NCI-H524 treated with DMSO at 0.1 percent for 48 hours (cell line): ENCODE measurements around the gene COL6A2.
"Not testable (repeated sequence)": the region's sequence is repeated elsewhere in the genome, so short reads cannot be mapped to it uniquely, and the experiment has no call there.

Source experiments
- DNase-seq: peaks from one replicate; lab custom pipeline; 2025; lab: John Stamatoyannopoulos, UW

COL6A2 gene

DNA sequence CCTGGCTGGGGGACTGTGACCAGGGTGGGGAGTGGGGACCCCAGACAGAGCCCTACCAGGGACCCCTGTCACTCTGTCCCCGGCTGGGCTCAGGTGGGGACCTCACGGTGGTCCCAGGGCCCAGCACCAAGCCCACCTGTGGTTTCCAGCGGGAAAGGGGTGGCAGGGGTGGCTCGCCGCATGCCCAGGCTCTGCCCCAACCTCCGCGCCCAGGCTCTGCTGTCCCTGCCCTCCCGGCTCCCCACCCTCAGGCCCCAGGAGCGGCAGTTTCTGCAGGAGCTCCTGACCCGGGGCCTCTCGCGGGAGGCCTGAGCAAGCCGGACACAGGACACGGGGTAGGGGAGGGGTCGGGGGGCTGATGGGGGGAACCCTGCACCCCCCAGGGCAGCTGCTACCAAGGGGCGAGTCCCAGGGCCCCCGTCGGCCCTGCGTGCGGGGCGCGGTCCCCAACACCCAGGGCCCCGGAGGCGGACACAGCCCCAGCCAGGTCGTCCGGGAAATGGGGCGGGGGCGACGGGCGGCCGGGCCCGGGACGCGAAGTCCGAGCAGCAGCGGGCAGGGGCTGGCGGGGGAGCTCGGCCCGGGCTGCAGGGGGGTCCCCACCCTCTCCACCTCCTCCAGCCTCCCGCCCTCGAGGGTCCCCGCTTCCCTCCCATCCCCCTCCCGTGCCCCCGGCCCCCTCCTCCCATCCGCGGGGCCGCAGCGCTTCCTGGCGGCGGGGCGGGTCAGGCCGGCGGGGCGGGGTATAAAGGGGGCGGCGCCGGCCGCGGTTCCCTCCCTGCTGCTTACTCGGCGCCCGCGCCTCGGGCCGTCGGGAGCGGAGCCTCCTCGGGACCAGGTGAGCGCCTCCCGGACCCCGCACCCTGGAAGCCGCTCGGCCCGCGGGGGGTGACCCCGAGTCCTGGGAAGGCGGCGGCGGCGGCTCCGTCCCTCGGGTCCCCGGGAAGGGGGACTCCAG is at the start of gene COL6A2:
Gene COL6A2 (plus strand): TSS at position 777 of the 958 bp plus-strand sequence.
- DNase-seq = no peak

DNA sequence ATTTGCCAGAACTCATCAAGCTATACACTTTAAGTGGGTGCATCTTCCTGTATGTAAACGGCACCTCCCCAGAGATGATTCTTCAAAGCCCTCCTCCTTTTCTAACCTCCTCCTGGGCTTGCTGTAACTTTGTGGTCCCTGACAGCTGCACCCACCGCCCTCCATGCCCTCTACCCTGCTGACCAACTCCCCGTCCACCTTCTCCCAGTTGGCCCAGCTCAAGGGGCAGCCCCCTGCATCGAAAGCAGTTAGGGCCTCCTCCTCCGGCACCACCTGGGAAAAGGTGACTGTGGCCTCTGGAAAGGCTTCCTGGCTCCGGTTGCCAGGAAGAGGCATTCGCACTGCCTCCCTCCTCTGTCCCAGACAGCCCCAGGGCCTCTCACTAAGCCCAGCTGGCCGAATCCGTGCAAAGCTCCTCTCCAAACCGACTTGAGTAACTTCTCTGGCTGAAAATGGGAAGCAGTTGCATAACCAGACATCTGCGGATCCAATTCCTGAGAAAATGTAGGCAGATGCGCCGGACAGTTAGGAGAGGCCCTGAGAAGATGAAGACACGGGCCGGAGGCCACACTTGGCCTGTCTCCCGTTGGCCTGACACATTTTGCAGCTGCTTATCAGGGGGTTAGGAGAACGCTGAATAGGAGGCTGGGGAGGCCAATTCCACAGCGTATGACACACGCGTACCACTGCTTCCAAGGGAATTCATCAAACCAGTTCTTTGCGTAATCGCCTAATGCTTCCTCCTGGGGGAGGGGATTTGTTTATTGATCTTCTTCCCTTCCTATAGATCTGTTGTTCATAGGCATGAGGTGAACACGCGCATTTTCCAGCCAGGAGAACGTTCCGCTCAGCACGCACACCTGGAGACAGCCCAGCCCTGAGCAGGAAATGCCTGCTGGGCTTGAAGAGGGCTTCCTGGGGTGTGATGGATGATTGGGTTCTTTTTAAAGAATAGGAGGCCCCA is 48.7 kb upstream of the COL6A2 start:
- no peak for DNase-seq

DNA sequence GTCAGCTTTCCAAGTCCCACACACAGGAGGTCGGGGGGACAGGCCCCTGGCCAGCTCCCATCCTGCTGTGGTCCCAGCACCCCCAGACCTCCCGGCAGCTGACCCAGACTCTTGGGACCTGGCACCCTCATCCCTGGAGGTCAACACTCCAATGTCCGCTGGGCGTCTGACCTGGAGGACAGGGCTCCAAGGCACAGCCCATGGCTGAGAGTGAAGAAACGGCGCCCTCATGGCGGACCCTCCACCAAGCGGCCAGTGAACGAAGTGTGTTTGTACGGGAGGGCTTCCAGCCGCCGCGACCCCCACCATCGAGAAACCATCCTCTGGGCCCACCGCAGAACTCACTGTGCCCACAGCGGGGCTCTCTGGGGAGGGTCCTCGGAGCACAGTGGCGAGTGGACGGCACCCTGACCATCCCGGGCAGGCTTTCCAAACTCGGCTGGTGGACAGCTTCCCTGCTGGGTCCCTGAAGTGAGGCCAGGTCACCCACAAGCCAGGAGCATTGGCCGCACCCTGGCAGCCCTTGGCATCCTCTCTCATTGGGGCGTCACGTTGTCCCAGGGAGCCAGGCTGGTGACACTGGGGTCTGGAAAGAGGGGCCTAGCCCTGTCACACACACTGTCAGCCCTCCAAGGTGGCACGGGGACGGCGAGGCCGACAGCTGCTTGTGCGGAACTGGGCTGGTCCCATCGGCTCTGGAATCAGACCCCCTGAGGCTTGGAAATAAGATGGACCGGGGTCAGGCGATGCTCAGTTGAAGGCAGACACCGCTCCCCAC is 47.8 kb upstream of the COL6A2 start:
- no peak for DNase-seq

DNA sequence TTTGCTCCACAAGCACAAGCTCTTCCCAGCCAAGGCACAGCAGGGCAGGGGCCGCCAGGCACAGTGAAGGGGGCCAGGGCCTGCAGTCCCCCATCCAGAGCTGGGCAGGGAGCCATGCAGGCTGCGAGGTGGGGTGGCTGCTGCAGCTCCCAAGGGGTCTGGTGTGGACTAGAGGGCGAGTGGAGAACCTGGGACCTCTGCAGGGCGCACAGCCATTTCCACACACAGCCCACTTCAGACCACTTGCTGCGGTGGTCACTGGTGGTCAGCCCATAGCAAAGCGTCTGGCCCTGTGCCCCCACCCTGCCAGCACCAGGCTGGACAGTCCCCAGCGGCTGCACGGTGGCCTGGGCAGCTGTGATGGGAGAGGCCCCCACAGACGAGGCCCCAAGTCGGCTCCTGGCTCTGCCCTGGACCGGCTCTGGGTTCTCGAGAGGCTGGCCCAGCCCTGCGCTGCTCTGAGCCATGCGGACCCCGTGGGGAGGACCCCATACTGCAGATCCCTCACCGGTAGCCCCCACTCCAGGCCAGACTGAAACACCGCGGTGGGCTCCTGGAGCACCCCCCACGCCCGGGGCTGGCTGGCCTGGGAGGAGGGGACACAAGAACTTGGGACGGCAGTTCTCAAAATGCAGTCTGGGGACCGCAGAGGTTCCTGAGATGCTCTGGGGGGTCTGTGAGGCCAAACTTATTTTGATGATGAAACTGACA is 47.1 kb upstream of the COL6A2 start:
- DNase-seq = no peak

DNA sequence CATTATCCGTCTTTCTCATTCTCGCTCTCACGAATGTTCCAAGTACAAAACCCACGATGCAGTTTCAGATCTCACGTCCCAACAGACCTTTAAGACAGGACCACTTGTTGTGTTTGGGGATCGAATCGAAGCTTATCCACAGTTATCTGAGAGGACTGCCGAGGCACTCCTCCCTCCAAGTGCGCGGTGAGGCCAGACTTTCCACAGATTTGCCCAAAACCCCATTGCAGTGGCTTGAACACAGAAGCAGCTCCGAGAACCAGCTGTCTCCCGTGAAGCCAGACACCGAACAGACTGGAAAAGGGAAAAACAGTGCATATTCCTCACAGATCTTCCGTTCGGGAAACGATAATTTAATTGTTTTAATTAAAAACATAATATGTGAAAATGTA is 46.5 kb upstream of the COL6A2 start:
- no peak for DNase-seq

DNA sequence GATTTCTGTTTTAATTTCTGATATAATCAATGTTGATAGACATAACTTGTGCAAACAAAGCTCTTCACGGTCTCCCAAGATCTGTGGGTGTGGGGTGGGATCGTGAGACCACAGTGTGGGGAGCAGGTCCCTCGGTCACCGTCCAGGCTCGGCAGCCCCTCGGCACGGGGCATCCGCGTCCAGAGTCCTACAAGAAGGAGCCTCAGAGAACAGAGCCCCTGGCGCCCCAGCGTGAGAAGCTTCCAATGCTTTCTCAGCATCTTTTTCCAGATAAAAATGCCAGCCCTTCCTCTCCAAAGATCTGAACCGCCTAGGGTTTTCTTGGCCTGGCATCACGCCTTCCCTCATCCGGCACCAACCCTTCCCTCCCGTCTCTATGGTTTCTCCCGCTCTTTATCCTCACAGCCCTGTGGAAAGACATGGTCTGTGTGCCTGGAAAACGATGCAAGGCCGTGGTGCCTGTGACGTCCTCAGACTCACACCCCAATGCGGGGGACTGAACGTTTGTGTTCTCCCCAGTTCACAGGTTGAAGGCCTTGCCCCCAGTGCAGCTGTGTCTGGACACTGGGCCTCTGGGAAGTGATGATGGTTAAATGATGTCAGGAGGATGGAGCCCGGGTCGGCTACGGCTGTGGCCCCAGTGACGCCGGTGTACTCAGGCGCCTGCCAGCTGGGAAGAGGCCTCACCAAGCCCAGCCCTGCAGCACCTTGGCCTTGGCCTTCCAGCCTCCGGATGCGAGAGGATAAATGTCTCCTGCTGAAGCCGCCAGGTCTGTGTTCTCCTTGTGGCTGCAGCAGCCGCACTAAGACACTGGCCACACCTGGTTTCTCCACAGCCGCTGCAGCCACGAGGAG is 45.9 kb upstream of the COL6A2 start:
- no peak for DNase-seq

DNA sequence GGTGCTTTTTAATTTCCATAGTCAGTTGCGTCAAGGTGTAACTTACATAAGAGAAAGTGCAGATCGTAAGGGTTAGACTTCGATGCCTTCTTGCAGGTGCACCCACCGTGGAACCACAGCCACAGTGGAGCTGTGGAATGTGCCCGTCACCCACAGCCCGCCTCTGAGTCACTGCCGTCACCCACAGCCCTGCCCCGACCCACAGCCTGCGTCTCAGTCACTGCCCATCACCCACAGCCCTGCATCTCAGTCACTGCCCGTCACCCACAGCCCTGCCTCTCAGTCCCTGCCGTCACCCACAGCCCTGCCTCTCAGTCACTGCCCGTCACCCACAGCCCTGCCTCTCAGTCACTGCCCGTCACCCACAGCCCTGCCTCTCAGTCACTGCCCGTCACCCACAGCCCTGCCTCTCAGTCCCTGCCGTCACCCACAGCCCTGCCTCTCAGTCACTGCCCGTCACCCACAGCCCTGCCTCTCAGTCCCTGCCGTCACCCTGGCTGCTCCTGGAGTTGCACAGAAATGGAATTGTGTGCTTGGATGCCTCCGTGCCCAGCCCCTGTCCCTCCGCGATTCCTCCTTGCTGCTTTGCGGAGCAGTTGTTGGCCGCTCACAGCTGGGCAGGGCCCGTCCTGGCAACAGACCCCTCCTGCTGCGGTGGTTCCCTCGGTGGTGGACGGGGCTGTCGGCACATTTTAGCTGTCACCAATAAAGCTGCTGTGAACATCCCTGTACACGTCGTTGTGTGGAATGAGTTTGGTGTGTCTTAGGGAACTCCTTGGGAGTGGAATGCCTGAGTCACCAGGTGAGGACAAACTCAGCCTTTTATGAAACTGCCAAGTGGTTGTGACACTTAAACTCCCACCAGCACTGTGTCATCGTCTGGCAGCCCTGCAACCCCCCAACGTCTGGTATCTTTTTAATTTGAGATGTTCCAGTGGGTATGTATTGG is 44.9 kb upstream of the COL6A2 start:
- no peak for DNase-seq

DNA sequence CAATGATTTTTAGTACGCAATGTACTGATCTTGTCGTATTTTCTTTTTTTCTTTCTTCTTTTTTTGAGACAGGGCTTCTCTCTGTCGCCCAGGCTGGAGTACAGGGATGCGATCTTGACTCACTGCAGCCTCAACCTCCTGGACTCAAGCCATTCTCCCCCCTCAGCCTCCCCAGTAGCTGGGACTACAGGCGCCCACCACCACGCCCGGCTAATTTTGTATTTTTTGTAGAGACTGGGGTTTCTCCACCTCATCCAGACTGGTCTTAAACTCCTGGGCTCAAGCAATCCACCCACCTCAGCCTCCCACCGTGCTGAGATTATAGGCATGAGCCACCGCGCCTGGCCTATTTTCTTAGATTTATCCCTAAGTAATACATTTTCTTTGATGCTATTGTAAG is 43.9 kb upstream of the COL6A2 start:
- no peak for DNase-seq

DNA sequence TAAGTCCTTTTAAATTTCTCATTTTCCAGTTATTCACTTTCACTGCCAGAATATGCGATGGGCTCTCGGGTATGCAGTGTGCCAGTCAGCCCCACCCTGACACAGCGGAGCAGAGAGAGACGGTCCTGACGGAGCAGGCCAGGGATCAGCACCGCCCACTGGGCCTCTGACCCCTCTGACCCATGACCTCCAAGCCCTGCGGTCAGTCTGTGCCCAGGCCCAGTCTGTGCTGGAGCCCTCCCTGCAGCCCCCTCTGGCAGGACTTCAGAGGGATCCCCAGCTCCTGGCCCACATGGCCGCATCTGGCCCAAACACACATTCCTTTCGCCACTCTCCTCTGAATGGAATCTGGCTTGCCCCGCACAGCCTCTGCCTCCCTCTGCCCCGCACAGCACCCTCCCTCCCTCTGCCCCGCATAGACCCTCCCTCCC is 43.4 kb upstream of the COL6A2 start:
- no peak for DNase-seq

DNA sequence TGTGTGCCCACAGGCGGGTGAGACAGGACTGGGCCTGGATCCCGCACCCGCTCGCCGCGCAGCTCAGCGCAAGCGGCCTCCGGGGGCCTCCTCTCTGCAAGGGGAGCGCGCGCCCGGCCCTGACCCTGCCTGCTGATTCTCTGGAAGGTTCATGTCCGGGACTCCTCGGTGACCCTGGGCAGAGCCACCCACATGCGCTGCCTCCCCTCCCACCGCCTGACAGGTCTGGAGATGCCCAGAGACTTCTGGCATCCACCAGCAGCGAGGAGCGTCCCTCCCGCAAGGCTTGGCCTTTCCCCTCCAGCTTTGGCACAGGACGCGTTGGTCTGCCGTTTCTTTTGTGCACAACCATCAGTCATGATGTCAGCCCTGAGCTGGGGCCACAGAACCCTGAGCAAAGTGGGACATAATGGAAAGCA is 42.0 kb upstream of the COL6A2 start:
- DNase-seq = no peak

DNA sequence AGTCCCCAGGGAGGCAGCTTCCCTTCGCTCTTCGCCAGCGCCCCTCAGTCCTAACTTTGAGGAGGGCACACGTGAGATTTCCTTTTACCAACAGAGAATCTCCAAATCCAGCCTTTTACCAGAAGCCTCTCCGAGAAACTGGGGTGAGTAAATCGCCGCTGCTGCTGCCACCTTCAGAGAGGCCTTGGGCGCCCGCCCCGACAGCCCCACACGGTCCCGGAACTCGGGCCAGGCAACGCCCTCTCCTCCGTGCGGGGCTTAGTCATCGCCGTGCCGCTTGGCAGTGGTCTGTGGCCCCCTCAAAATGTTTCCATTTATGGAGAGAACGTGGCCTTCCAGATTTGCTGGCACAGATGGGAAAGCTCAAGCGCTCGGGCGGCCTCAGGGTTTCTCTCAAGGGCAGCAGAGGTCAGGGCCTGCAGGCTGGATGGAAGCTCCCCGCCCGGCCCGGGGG is 41.4 kb upstream of the COL6A2 start:
- no peak for DNase-seq

DNA sequence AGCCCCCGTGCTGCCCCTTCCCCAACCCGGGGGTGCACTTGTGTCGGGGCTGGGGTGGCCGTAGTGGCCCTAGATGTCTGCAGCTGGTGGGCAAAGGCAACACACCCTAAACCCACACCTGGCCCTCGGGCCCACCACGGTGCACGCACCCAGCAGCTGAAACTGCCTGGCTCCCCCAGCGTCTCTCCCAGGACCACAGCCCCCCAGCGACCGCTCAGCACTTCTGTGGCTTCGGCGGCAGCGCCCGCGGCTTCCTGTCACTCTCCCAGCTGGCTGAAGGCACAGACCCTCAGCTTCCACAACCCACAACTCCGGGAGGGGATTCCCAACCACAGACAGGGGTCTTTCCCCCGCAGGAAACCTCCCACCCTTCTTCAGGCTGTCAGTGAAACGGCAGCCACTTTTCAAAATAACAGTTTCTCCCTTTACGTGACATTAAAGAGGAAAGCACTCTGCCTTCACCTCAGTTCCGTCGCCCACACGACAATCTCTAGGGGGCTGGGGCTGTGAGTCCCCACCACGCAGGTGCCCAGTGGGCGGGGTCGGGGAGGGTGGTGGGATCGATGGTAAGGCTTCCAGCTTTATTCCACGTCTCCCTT is 40.7 kb upstream of the COL6A2 start:
- DNase-seq = no peak

DNA sequence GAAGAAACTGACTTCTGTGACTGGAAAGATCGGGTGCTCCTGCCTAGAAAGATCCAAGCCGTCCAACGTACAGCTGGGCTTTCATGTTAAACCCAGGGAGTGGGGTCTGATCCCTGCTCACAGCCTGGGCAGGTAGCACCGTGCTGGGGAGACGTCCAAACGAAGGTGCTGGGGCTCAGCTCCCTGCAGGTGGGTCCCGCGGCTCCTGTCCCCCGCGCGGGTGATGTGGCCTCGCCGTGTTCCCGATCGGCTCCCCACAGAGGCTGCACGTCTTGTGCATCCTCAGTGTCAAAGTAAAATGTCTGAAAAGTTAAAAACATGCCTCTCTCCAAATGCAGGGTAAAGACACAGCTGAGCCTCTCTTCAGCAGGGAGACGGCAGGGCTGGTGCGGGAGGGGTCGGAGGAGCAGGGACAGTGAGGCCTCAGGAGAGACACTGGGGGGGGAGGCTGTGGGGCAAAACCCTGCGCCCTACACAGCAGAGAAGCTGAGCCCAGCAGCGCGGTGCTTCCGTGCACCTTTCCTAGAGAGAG is 40.1 kb upstream of the COL6A2 start:
- DNase-seq = no peak

DNA sequence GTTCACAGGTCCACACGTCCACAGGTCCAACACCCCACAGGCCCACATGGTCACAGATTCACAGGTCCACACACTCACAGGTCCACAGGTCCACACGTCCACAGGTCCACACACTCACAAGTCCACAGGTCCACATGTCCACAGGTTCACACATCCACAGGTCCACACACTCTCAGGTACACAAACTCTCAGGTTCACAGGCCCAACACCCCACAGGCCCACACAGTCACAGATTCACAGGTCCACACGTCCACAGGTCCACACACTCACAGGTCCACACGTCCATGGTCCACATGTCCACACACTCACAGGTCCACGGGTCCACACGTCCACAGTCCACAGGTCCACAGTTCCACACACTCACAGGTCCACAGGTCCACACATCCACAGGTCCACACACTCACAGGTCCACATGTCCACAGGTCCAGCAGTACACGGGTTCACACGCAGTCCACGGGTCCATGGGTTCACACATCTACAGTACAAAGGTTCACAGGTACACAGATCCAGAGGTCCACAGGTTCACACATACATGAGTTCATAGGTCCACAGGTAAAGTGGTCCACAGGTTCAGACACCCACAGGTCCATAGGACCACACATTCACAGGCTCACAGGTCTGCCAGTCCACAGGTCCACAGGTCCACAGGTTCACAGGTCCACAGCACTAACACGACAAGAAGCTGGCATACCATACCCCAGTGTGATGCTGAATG is 39.3 kb upstream of the COL6A2 start:
- no peak for DNase-seq

DNA sequence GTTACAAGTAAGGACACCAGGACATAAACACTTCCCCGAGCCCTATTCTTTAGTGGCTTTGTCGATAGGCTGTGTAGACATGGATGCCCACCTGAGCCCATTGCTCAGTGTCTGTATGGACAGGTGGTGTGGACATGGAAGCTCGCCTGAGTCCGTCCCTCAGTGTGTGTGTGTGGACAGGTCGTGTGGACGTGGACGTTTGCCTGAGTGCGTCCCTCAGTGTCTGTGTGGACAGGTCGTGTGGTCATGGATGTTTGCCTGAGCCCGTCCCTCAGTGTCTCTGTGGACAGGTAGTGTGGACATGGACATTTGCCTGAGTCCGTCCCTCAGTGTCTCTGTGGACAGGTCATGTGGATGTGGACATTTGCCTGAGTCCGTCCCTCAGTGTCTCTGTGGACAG is 38.7 kb upstream of the COL6A2 start:
- no peak for DNase-seq

DNA sequence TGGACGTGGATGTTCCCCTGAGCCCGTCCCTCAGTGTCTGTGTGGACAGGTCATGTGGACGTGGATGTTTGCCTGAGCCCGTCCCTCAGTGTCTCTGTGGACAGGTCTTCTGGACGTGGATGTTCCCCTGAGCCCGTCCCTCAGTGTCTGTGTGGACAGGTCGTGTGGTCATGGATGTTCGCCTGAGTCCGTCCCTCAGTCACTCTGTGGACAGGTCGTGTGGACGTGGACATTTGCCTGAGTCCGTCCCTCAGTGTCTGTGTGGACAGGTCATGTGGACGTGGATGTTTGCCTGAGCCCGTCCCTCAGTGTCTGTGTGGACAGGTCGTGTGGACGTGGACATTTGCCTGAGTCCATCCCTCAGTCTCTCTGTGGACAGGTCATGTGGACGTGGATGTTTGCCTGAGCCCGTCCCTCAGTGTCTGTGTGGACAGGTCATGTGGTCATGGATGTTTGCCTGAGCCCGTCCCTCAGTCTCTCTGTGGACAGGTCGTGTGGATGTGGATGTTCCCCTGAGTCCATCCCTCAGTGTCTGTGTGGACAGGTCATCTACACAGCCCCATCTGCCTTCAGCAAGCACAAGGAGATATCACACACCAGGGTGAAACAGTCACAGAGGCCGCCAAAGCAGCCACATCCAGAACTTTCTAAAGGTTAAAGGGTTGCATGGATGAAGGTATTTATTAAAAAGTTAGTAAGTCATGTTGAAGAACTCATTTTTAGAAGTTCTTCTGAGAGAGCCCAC is 38.0 kb upstream of the COL6A2 start:
- DNase-seq = not testable (repeated sequence)

DNA sequence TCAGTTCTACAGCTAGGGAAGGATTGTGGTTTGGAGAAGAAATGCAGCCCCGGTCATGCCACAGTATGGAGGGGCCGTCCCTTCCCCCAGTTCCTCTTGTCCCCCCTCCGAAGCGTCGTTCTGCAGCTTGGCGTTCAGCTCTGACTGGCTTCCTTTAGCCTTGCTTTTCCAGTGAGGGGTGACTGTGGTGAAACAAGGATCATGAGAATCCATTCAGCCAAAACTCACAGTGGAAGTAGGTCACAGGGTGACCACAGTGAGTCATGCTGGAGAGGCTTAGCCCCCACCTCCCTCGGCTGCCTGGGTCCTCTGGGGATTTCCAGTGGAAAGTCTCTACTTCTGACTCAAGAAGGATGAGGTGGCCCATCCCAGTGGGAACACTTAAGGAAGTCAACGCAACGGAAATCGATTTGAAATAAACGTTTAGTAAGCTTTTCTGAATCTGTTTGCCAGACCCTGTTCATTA is 37.3 kb upstream of the COL6A2 start:
- DNase-seq = no peak
